Duodenal mucosa (tissue), 2 donors: ENCODE results near the gene TRIM24.
"Not testable (repeated sequence)": the region's sequence is repeated elsewhere in the genome, so short reads cannot be mapped to it uniquely, and the experiment has no call there.

Experiments
- H3K27ac ChIP-seq: one replicate; pipeline ENCODE4 v1.7.0; 2013; ENCODE audit warnings: low read depth, low read length
- H3K27me3 ChIP-seq, 2 donors: one replicate each; pipeline ENCODE4 v1.7.0; 2013; ENCODE audit warnings: low read length in 2 of 2, control low read depth in 1 of 2; ENCODE audit not compliant: insufficient read depth in 2 of 2, control insufficient read depth in 1 of 2
- H3K36me3 ChIP-seq, 2 donors: one replicate each; pipeline ENCODE4 v1.7.0; 2013; ENCODE audit warnings: low read length in 2 of 2, control low read depth in 1 of 2; ENCODE audit not compliant: insufficient read depth in 2 of 2, control insufficient read depth in 1 of 2
- H3K4me1 ChIP-seq, 2 donors: one replicate each; pipeline ENCODE4 v1.7.0; 2013; ENCODE audit warnings: low read length in 2 of 2, control low read depth in 1 of 2; ENCODE audit not compliant: insufficient read depth in 2 of 2, control insufficient read depth in 1 of 2
- H3K4me3 ChIP-seq, 2 donors: one replicate each; pipeline ENCODE4 v1.7.0; 2013; ENCODE audit warnings: low read length in 2 of 2, low read depth in 1 of 2
- H3K9ac ChIP-seq, 2 donors: one replicate each; pipeline ENCODE4 v1.7.0; 2013; ENCODE audit warnings: low read length in 2 of 2, low read depth in 1 of 2
- H3K9me3 ChIP-seq, 2 donors: one replicate each; pipeline ENCODE4 v1.7.0; 2013; ENCODE audit warnings: low read length in 2 of 2, control low read depth in 1 of 2; ENCODE audit not compliant: control insufficient read depth in 1 of 2

The TRIM24 gene

GRCh38 chr7:138460176-138460648, at the start of gene TRIM24:
TSS of gene TRIM24 (plus strand) at chr7:138460259. CDS start at chr7:138460549, 290 bp downstream.
- H3K27ac ChIP-seq, result peak within 1 kb of the TSS; percentile 92
- H3K9me3 ChIP-seq, result no peaks in the 10 kb centered on the region
- peaks cover 7 to 11% of the 10 kb centered on the region in 2 donors for H3K4me1 ChIP-seq
- no peaks in the 10 kb centered on the region for H3K27me3 ChIP-seq
- H3K9ac ChIP-seq, result peak within 1 kb of the TSS; percentile 79 to 82
- peak within 1 kb of the TSS; percentile 87 to 92 for H3K4me3 ChIP-seq
- no peaks in the 10 kb centered on the region for H3K36me3 ChIP-seq

GRCh38 chr7:138412077-138412476, 48.0 kb upstream of the TRIM24 start:
- not testable (repeated sequence) for H3K36me3 ChIP-seq, H3K9ac ChIP-seq, H3K27me3 ChIP-seq, H3K4me3 ChIP-seq, H3K4me1 ChIP-seq, H3K27ac ChIP-seq, H3K9me3 ChIP-seq

GRCh38 chr7:138412921-138413320, 47.1 kb upstream of the TRIM24 start:
- H3K27me3 ChIP-seq, H3K27ac ChIP-seq, H3K9ac ChIP-seq, H3K9me3 ChIP-seq, H3K36me3 ChIP-seq, H3K4me3 ChIP-seq: not testable (repeated sequence)
- H3K4me1 ChIP-seq, result peaks cover 7 to 11% of the 10 kb centered on the region in 2 donors

- no peaks in the 10 kb centered on the region for H3K36me3 ChIP-seq
- no peaks in the 10 kb centered on the region for H3K27me3 ChIP-seq
- no peak overlapping the region for H3K27ac ChIP-seq
- H3K4me1 ChIP-seq, result peaks cover 7 to 11% of the 10 kb centered on the region in 2 donors
- H3K9ac ChIP-seq, result no peak overlapping the region
- no peak overlapping the region for H3K4me3 ChIP-seq
- no peaks in the 10 kb centered on the region for H3K9me3 ChIP-seq
Measured at GRCh38 chr7:138417078-138417700, 42.9 kb upstream of the TRIM24 start.

- no peaks in the 10 kb centered on the region for H3K9me3 ChIP-seq
- no peak overlapping the region for H3K9ac ChIP-seq
- H3K4me3 ChIP-seq, result no peak overlapping the region
- H3K4me1 ChIP-seq, result peaks cover 7 to 11% of the 10 kb centered on the region in 2 donors
- no peak overlapping the region for H3K27ac ChIP-seq
- H3K27me3 ChIP-seq, result no peaks in the 10 kb centered on the region
- H3K36me3 ChIP-seq, result no peaks in the 10 kb centered on the region
Measured at GRCh38 chr7:138417764-138418163, 42.3 kb upstream of the TRIM24 start.

GRCh38 chr7:138418403-138418802, 41.7 kb upstream of the TRIM24 start:
- not testable (repeated sequence) for H3K9me3 ChIP-seq, H3K27me3 ChIP-seq, H3K9ac ChIP-seq, H3K27ac ChIP-seq, H3K36me3 ChIP-seq, H3K4me3 ChIP-seq
- H3K4me1 ChIP-seq, result peaks cover 7 to 11% of the 10 kb centered on the region in 2 donors

- H3K4me1 ChIP-seq, result no peaks in the 10 kb centered on the region
- H3K4me3 ChIP-seq, result no peak overlapping the region
- no peaks in the 10 kb centered on the region for H3K27me3 ChIP-seq
- H3K9ac ChIP-seq, result no peak overlapping the region
- H3K27ac ChIP-seq, result no peak overlapping the region
- H3K36me3 ChIP-seq, result no peaks in the 10 kb centered on the region
- peaks cover 10 to 11% of the 10 kb centered on the region in 2 donors for H3K9me3 ChIP-seq
Measured at GRCh38 chr7:138425026-138425425, 35.0 kb upstream of the TRIM24 start.

- no peaks in the 10 kb centered on the region for H3K4me1 ChIP-seq
- no peak overlapping the region for H3K9ac ChIP-seq
- no peaks in the 10 kb centered on the region for H3K27me3 ChIP-seq
- H3K4me3 ChIP-seq, result peak overlapping the region in 1 of 2 donors; percentile 29
- H3K36me3 ChIP-seq, result no peaks in the 10 kb centered on the region
- H3K27ac ChIP-seq, result no peak overlapping the region
- peaks cover 17 to 24% of the 10 kb centered on the region in 2 donors for H3K9me3 ChIP-seq
Measured at GRCh38 chr7:138429577-138430250, 30.3 kb upstream of the TRIM24 start.

- Histone ChIP-seq H3K9ac (no peak overlapping the region), H3K4me1 (no peaks in the 10 kb centered on the region), H3K36me3 (no peaks in the 10 kb centered on the region), H3K4me3 (no peak overlapping the region), H3K27me3 (no peaks in the 10 kb centered on the region), H3K9me3 (peaks cover 17 to 24% of the 10 kb centered on the region in 2 donors), H3K27ac (no peak overlapping the region)
Measured at GRCh38 chr7:138431517-138431916, 28.5 kb upstream of the TRIM24 start.

GRCh38 chr7:138433583-138434443, 26.2 kb upstream of the TRIM24 start:
- Histone ChIP-seq H3K4me3 (no peak overlapping the region), H3K9me3 (peaks cover 17 to 24% of the 10 kb centered on the region in 2 donors), H3K9ac (no peak overlapping the region), H3K27me3 (no peaks in the 10 kb centered on the region), H3K27ac (no peak overlapping the region), H3K4me1 (no peaks in the 10 kb centered on the region), H3K36me3 (no peaks in the 10 kb centered on the region)
